Activated CD4-positive, alpha-beta T cell treated with anti-CD3 and anti-CD28 coated beads, Interleukin-2, amount 50 U/mL, for 24 hours (primary cell): Measurements from ENCODE around the gene MAP3K5.
"Not testable (repeated sequence)": the region's sequence is repeated elsewhere in the genome, so short reads cannot be mapped to it uniquely, and the experiment has no call there.

Experiments used
- DNase-seq, 2 donors: peaks; one replicate each; pipeline ENCODE4 v3.0.0-alpha.2; 2020; ENCODE audit warnings: low read depth in 1 of 2, low spot score in 1 of 2

The MAP3K5 gene

DNA sequence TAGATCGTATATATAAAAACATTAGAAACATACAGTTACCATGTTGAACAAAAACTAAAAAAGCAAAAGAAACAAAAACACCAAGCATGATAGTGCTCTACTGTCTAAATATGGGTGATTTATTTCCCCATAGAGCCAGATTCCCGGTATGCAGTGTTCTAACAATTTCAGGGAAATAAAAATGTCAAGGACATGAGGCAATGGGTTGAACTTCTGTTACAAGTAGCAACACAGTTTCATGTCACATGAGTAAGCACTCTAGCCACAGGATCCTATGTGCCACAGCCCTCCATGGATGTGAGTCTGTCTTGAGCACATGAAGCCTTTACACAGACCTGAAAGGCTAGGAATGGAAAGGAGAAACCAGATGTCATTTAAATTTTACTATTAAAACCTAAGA lies 96.0 kb downstream of the MAP3K5 start:
- DNase-seq = no peak

GRCh38 chr6:136695412-136695811 lies 96.9 kb downstream of the MAP3K5 start:
- DNase-seq = no peak

GRCh38 chr6:136693090-136693489 lies 99.2 kb downstream of the MAP3K5 start:
- no peak for DNase-seq

DNA sequence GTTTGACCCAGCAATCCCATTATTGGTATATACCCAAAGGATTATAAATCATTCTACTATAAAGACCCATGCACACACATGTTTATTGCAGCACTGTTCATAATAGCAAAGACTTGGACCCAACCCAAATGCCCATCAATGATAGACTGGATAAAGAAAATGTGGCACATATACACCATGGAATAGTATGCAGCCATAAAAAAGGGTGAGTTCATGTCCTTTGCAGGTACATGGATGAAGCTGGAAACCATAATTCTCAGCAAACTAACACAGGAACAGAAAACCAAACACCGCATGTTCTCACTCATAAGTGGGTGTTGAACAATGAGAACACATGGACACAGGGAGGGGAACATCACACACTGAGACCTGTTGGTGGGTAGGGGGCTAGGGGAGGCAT lies 104.4 kb downstream of the MAP3K5 start:
- DNase-seq = not testable (repeated sequence)

- DNase-seq = no peak
These were observed 106.7 kb downstream of the MAP3K5 start for GRCh38 chr6:136685540-136686108.

DNA sequence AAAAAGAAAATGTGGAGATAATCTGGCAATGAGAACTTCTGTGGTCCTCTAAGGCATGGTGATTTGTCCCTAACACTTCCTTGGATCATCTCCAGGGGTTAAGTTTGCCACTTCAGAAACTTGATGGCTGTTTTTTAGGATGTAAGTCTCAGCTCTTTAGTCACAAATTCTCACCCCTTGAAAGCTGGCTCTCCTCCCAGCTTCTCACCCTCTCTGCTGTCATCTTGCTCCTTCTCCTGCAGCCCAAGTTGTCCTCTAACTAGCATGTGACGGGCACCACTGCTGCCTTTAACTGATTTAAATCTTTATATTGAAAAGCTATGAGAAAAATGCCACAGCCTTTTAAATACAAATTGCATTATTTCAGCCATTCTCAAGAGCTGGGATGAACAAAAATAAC lies 107.8 kb downstream of the MAP3K5 start:
- DNase-seq = no peak

DNA sequence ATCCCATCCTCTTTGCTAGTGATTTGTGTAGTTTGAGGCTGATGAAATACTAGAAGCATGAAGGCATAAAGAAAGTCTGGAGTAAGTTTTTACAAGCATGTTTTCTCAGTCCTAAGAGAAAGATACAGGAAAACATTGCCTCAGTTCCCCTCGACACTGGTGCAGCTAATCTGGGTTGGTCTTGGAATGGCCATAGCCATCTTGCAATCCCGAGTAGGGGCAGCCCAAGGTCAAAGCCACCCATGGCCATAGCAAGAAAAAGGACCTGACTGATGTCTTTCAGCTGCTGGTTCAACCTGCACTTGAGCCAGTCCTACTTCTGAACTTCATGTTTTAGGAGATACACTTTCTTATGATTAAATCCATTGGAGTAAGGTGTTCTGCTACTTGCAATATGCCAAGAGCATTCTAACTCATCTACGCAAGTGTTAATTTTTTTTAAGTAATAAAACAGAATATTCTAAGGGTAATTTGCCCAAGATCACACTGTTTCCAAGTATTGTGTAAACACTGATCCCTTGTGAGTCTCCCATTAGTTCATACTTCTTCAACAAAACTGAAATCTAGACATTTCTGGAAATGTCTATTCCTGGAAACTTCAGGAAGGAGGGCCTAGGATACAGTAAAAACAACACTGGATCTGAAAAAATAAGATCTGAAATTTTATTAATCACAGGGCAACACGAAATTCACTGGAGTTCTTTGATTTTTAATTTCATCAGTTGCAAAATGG lies 108.9 kb downstream of the MAP3K5 start:
- DNase-seq = no peak

GRCh38 chr6:136682292-136682691 lies 110.0 kb downstream of the MAP3K5 start:
- DNase-seq = no peak

DNA sequence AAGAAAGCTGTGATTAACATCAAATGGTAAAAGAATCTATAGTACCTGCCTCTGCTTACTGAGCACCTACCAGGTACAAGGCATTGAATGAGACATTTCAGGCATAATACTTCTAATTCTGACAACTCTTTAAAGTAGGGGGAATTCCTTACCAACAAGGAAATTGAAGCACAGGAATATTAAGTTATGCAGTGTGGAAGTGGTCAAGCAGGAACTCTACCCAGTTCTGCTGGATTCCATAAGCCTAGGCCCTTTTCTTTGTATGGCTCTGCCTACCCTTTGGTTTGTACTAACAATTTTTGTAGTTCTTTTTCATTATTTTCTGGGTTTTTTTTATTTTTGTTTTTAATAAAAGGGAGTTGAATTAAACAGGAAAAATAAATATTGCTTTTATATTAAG lies 114.5 kb downstream of the MAP3K5 start:
- no peak for DNase-seq

- no peak for DNase-seq
These were observed 114.9 kb downstream of the MAP3K5 start for GRCh38 chr6:136677344-136677743.

GRCh38 chr6:136676075-136676474 lies 116.2 kb downstream of the MAP3K5 start:
- no peak for DNase-seq

DNA sequence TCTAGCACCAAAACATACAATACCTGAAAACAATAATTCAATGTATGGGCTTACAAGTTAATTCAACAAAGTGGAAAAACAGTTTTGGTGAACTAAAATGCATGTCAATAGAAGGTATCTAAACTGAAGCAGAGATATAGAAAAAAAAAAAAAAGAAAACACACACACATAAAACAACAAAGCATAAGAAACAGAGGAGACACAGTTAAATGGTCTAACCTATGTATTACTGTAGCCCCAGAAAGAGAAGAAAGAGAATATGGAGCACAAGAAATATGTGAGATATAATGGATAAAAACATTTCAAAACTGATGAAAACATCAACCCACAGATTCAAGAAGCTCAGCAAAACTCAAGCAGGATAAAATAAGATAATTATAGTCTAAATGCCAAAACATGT lies 118.7 kb downstream of the MAP3K5 start:
- DNase-seq = no peak

- no peak for DNase-seq
These were observed 120.1 kb downstream of the MAP3K5 start for GRCh38 chr6:136672144-136672543.

DNA sequence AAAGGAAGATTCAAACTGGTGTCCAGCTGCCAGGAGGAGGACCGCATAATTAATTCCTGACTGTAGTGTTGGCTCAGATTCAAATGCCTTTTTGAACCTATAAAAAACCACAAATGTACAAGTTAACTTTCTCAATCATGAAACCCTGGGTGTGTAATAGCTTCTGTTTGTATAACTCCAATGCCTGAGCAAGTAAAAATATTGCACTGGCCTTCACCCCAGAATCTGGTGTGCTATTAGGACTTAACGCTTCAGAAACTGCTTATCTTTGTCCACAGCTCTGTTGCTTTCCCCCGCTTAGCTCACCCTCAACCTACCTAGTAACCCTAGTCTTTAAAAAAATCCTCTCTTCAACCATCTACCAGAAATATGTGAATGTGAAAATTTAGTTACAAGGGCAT lies 123.0 kb downstream of the MAP3K5 start:
- DNase-seq = no peak

DNA sequence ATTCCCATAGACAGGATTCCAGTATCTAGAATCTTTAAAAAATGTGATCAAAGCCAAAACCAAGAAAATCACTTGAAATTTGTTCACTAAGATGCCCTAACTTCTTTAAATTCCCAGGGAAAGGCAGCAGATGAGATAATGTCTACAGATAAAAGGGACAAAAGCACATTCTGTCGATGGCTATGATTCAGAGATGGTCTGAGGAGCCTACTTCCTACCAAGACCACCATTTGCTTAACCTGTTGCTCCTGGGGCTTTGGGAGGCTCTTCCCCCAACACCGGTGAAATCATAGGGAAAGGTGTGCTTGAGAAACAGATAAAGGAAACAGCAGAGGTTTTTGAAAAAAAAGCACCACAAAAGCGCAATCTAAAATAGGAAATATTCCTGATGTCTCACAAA lies 123.7 kb downstream of the MAP3K5 start:
- DNase-seq = no peak

GRCh38 chr6:136666041-136666440 lies 126.2 kb downstream of the MAP3K5 start:
- no peak for DNase-seq

GRCh38 chr6:136662347-136663237 lies 129.7 kb downstream of the MAP3K5 start:
- no peak for DNase-seq

GRCh38 chr6:136660727-136661126 lies 131.6 kb downstream of the MAP3K5 start:
- no peak for DNase-seq

GRCh38 chr6:136659991-136660499 lies 132.2 kb downstream of the MAP3K5 start:
- DNase-seq = no peak

DNA sequence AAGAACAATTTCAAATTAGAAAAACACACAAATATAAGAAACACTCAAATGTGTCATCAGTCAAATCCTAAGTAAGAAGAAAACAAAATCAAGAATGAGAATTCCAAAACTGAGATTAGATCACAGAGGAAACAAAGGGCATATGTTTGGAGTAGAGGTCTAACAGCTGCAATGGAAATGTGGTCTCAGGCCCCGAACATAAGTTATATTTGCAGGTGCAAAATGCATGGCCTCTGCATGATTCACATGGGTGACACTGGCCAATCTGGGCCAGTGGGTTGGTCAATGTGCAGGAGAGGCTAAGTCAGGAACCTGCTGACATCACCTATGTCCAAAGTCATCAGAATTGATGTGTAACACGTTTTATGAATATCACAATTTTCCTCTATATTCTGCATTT lies 133.6 kb downstream of the MAP3K5 start:
- no peak for DNase-seq

GRCh38 chr6:136657666-136658065 lies 134.6 kb downstream of the MAP3K5 start:
- DNase-seq = no peak

DNA sequence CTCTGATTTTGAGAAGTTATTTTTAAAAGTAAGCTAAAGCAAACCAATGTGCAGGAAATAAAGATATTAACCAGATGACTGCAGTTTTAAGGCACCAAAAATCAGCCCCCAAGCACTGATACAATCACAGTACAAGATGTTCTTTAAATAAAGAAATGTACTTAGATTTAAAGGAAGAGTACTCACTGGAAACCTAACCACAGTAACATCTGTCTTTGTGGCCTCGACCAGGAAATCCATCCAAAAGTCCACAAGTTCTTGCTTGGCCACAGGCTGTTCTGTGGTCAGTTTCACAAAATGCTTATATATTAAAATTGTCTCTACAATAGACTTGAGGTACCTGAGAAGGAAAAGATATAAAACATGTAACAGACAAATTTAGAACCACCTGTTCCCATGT lies 136.2 kb downstream of the MAP3K5 start:
- DNase-seq = no peak
